Endothelial cell of umbilical vein (primary cell): ENCODE data around the gene RABL6.

Source experiments
- GATA2 ChIP-seq: IDR thresholded peaks from 2 replicates; pipeline ENCODE4 v1.7.0; 2011; ENCODE audit warnings: low read depth, mild to moderate bottlenecking, moderate library complexity, mixed read lengths, low read length; ENCODE audit not compliant: insufficient read length, insufficient read depth
- TF ChIP-seq, protein P1 (sequence below), 2 donors: IDR thresholded peaks; 1 replicate in 1 of 2; 2 replicates in 1 of 2; pipeline ENCODE4 v1.5.1; 2011; ENCODE audit warnings: low read length in 2 of 2, mild to moderate bottlenecking in 2 of 2, moderate library complexity in 2 of 2, control low read depth in 1 of 2, inconsistent platforms in 1 of 2, low read depth in 1 of 2; ENCODE audit not compliant: insufficient read depth in 1 of 2; ENCODE audit errors: extremely low read depth in 1 of 2

DNA sequence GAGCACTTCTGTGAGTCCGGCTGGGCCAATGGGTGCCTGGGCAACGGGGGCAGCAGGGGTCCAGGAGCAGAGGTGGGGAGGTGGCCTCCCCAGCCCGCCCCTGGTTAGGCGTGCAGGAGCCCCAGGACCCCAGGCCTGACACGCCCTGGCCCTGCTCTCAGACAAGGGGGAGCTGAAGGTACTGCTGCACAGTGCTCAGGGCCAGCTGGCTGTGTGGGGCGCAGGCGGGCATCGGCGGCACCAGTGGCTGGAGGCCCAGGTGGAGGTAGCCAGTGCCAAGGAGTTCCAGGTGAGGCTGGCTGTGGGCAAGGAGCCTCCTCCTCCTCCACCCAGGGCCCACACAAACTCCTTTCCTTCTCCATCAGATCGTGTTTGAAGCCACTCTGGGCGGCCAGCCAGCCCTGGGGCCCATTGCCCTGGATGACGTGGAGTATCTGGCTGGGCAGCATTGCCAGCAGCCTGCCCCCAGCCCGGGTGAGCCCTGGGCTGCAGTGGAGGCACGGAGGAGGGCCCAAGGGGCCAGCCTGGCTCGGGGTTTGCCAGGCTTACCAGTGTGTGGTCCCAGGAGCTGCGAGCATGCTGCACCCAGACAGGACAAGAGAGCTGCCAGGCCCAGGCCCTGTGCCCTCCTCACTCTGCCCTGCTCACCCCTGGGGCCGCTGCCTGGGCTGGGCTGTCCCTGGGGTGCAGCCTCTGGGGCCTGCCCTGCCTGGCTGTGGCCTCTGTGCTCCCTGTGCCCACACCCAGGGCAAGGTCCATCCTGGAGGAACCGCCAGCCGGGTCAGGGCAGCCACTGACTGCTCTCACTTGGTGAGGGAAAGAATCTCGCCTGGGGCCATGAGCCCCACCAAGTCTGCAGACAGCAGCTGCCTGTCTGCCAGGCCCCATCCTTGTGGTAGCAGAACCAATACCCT is 51.4 kb downstream of the RABL6 start:
- TF ChIP-seq, protein P1, sequence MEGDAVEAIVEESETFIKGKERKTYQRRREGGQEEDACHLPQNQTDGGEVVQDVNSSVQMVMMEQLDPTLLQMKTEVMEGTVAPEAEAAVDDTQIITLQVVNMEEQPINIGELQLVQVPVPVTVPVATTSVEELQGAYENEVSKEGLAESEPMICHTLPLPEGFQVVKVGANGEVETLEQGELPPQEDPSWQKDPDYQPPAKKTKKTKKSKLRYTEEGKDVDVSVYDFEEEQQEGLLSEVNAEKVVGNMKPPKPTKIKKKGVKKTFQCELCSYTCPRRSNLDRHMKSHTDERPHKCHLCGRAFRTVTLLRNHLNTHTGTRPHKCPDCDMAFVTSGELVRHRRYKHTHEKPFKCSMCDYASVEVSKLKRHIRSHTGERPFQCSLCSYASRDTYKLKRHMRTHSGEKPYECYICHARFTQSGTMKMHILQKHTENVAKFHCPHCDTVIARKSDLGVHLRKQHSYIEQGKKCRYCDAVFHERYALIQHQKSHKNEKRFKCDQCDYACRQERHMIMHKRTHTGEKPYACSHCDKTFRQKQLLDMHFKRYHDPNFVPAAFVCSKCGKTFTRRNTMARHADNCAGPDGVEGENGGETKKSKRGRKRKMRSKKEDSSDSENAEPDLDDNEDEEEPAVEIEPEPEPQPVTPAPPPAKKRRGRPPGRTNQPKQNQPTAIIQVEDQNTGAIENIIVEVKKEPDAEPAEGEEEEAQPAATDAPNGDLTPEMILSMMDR (IDR thresholded peaks at IDR 0.05; ENCODE audit: extremely low read depth in 1 of 2, insufficient read depth in 1 of 2, low read depth in 1 of 2, low read length in 2 of 2), result no peak
- TF ChIP-seq GATA2, result no peak
